Pericardium fibroblast (primary cell): ENCODE measurements around the gene AEBP2. TPM values are rescaled to one million over a fixed set of nuclear protein-coding genes. Genes with fewer than 3 reads are reported as not detected.

Experiments
- total RNA-seq: library from RNA; depleted of rRNA; stranded (reverse); fragments of >200 nt; gene quantifications from 2 replicates; pipeline ENCODE4 v1.2.3, GENCODE V29; 2015

Gene AEBP2, protein sequence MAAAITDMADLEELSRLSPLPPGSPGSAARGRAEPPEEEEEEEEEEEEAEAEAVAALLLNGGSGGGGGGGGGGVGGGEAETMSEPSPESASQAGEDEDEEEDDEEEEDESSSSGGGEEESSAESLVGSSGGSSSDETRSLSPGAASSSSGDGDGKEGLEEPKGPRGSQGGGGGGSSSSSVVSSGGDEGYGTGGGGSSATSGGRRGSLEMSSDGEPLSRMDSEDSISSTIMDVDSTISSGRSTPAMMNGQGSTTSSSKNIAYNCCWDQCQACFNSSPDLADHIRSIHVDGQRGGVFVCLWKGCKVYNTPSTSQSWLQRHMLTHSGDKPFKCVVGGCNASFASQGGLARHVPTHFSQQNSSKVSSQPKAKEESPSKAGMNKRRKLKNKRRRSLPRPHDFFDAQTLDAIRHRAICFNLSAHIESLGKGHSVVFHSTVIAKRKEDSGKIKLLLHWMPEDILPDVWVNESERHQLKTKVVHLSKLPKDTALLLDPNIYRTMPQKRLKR
- 7.2 and 12.0 TPM in 2 replicates for total RNA-seq

DNA sequence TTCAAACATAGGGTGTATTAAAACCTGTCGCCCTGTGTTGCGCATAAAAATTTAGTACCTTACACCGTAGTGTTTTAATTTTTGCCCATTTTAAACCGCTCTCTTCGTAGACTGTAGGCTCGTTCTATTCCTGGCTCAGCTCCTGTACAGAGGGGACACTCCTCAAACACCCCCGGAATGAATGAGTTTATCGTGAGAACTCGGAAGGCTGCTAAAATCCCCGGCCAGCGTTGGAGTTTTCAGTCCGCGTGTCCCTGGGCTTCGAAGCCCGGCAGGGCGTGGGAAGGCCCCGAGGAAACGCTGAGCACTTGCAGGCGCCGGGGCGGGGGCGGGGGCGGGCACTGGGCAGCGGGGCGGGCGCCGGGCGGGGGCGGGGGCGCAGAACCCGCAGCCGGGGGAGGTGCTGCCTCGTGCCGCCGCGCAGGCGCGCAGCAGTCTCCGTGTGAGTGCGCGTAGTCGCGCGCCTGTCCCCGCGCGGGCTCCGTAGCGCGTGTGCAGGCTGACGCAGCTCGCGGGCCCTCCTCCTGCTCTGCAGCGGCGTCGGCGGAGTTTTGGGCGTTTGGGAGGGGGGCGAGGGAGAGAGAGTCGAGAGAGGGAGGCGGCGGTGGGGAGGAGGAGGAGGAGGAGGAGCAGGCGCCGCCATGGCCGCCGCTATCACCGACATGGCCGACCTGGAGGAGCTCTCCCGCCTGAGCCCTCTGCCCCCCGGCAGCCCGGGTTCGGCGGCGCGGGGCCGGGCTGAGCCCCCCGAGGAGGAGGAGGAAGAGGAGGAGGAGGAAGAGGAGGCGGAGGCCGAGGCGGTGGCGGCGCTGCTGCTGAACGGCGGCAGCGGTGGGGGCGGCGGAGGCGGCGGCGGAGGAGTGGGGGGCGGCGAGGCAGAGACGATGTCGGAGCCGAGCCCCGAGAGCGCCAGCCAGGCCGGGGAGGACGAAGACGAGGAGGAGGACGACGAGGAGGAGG is at the start of gene AEBP2:
Gene AEBP2 (plus strand): TSS at position 434 of the 960 bp plus-strand sequence. CDS start 208 bp downstream, at position 642.

